ENCODE results near the gene MERTK.
A peak's percentile ranks its signal among the peaks of the same experiment; 100 is the strongest.

- TF ChIP-seq, protein P1, sequence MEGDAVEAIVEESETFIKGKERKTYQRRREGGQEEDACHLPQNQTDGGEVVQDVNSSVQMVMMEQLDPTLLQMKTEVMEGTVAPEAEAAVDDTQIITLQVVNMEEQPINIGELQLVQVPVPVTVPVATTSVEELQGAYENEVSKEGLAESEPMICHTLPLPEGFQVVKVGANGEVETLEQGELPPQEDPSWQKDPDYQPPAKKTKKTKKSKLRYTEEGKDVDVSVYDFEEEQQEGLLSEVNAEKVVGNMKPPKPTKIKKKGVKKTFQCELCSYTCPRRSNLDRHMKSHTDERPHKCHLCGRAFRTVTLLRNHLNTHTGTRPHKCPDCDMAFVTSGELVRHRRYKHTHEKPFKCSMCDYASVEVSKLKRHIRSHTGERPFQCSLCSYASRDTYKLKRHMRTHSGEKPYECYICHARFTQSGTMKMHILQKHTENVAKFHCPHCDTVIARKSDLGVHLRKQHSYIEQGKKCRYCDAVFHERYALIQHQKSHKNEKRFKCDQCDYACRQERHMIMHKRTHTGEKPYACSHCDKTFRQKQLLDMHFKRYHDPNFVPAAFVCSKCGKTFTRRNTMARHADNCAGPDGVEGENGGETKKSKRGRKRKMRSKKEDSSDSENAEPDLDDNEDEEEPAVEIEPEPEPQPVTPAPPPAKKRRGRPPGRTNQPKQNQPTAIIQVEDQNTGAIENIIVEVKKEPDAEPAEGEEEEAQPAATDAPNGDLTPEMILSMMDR (IDR thresholded peaks at IDR 0.05) = no peak
- peak in 1 of 2 donors; percentile 13 for TF ChIP-seq POLR2AphosphoS5 (IDR thresholded peaks at IDR 0.05)
These were observed 107.6 kb downstream of the MERTK start for GRCh38 chr2:112006076-112006410.
